HUES6 (cell line): ENCODE measurements around the gene WDR55.
"Not testable (repeated sequence)": the region's sequence is repeated elsewhere in the genome, so short reads cannot be mapped to it uniquely, and the experiment has no call there.

Source experiments
- H3K27ac ChIP-seq: 2 replicates; pipeline ENCODE4 v1.7.0; 2013; ENCODE audit warnings: low read depth, mild to moderate bottlenecking, low read length, inconsistent platforms
- H3K27me3 ChIP-seq: 2 replicates; pipeline ENCODE4 v1.6.1; 2013; ENCODE audit warnings: low read length; ENCODE audit not compliant: control insufficient read depth, insufficient read depth
- H3K36me3 ChIP-seq: 2 replicates; pipeline ENCODE4 v1.6.1; 2013; ENCODE audit warnings: low read length; ENCODE audit not compliant: control insufficient read depth, insufficient read depth
- H3K4me1 ChIP-seq: 2 replicates; pipeline ENCODE4 v1.6.1; 2013; ENCODE audit warnings: low read length; ENCODE audit not compliant: control insufficient read depth, insufficient read depth
- H3K4me3 ChIP-seq: 2 replicates; pipeline ENCODE4 v1.5.1; 2013; ENCODE audit warnings: low read depth, low read length
- H3K9ac ChIP-seq: one replicate; pipeline ENCODE4 v1.6.1; 2013; ENCODE audit warnings: mild to moderate bottlenecking, low read length
- H3K9me3 ChIP-seq: 2 replicates; pipeline ENCODE4 v1.6.1; 2013; ENCODE audit warnings: low read depth, low read length; ENCODE audit not compliant: control insufficient read depth, insufficient read depth

Gene WDR55

DNA sequence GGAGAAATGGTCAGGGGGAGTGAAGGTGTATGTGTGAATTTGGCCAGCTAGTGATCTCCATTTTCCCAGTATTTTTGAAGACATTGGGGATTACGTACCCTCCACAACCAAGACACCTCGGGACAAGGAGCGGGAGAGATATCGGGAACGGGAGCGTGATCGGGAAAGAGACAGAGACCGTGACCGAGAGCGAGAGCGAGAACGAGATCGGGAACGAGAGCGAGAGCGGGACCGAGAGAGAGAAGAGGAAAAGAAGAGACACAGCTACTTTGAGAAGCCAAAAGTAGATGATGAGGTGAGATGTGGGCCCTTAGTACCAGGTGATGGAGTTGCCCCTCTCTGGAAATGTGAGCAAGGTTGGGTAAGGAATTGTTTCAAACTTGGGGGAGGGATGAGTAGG, 5.8 kb upstream of the WDR55 start:
- H3K4me3 ChIP-seq = no peak overlapping the region
- peaks cover 88% of the 10 kb centered on the region for H3K36me3 ChIP-seq
- no peak overlapping the region for H3K27ac ChIP-seq
- H3K27me3 ChIP-seq = no peaks in the 10 kb centered on the region
- no peaks in the 10 kb centered on the region for H3K9me3 ChIP-seq
- no peaks in the 10 kb centered on the region for H3K4me1 ChIP-seq
- H3K9ac ChIP-seq = no peak overlapping the region

DNA sequence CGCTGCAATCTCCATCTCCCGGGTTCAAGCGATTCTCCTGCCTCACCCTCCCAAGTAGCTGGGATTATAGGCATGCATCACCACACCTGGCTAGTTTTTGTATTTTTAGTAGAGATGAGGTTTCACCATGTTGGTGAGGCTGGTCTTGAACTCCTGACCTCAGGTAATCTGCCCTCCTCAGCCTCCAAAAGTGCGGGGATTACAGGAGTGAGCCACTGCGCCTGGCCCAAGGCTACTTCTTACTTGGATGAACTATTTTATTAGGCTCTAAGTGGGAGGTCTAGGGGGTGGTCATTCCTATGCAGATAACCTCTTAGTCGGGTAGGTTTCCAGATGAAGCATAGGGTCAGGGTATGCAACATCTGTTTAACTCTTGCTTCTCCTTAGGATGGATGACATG, 4.3 kb upstream of the WDR55 start:
- not testable (repeated sequence) for H3K4me3 ChIP-seq, H3K4me1 ChIP-seq, H3K27ac ChIP-seq, H3K27me3 ChIP-seq, H3K9me3 ChIP-seq, H3K9ac ChIP-seq
- H3K36me3 ChIP-seq = peaks cover 73% of the 10 kb centered on the region

DNA sequence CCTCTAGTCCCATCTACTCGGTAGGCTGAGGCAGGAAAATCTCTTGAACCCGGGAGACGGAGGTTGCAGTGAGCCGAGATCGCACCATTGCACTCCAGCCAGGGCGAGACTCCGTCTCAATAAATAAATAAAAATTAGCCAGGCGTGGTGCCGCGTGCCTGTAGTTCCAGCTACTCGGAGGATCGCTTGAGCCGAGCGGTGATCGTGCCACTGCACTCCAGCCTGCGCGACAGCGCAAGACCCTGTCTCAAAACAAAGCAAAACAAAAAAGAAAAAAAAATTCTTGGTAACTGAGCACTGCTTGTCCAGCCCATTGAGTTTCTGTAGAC, 710 bp upstream of the WDR55 start:
- peak overlapping the region; percentile 81 for H3K9ac ChIP-seq
- H3K4me1 ChIP-seq = no peaks in the 10 kb centered on the region
- no peaks in the 10 kb centered on the region for H3K27me3 ChIP-seq
- no peak overlapping the region; the same call in 1 of the 2 replicates for H3K27ac ChIP-seq
- peaks cover 59% of the 10 kb centered on the region for H3K36me3 ChIP-seq
- H3K4me3 ChIP-seq = peak overlapping the region; percentile 64
- no peaks in the 10 kb centered on the region for H3K9me3 ChIP-seq

DNA sequence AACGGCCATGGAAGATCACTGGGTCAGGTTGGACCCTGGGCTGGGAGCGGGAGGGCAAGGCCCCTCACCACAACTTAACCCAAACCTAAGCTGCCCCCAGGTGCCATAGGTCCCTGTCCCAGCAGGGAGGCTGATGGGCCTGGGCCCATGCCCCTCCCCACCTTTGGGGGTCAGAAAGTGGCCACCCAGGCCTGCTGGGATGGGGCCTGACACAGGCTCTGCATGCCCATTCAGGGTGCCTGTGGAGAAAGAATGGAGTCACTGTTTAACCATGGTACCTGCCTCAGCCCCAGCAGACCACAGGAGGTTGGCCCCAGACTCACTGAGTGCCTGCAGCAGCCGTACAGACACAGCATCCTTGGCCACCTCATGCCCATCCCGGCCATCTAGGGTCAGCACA, 6.3 kb downstream of the WDR55 start:
- peaks cover 76% of the 10 kb centered on the region for H3K36me3 ChIP-seq
- not testable (repeated sequence) for H3K4me1 ChIP-seq, H3K27me3 ChIP-seq, H3K4me3 ChIP-seq, H3K9ac ChIP-seq, H3K9me3 ChIP-seq, H3K27ac ChIP-seq

DNA sequence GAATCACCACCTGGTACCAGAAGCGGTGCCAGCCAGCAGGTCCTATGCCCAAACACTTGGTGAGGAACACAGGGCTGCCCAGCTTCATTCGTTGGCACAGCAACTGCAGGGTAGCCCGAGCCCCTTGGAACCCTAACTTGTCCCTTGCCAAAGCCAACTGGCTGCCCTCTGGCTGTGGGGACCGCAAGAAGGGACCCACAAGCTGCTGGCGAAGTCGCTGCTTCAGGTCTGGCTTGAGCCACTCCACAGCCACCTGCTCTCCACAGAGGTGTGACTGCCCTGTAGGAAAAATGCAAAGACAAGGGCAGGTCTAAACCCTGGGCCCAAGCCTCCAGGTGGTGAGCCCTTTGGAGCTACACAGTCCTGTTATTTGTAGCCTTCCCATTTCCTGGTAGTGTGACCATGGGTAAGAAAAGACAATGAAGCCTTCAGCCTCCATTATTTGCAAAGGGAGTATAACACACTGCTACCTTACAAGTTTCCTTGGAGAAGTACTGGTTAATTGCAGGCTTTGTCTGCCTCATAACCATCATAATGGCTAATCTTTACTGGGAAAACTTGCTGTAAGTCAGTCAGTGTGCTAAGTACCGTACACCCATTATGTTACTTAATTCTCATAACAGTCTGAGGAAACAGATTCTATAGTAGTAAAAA, 6.9 kb downstream of the WDR55 start:
- no peaks in the 10 kb centered on the region for H3K27me3 ChIP-seq
- H3K36me3 ChIP-seq = peaks cover 82% of the 10 kb centered on the region
- 0 out of 2 replicates have a peak, but pooled peaks cover 4% of the 10 kb centered on the region for H3K4me1 ChIP-seq
- H3K4me3 ChIP-seq = no peak overlapping the region
- H3K27ac ChIP-seq = no peak overlapping the region
- no peak overlapping the region for H3K9ac ChIP-seq
- H3K9me3 ChIP-seq = no peaks in the 10 kb centered on the region

DNA sequence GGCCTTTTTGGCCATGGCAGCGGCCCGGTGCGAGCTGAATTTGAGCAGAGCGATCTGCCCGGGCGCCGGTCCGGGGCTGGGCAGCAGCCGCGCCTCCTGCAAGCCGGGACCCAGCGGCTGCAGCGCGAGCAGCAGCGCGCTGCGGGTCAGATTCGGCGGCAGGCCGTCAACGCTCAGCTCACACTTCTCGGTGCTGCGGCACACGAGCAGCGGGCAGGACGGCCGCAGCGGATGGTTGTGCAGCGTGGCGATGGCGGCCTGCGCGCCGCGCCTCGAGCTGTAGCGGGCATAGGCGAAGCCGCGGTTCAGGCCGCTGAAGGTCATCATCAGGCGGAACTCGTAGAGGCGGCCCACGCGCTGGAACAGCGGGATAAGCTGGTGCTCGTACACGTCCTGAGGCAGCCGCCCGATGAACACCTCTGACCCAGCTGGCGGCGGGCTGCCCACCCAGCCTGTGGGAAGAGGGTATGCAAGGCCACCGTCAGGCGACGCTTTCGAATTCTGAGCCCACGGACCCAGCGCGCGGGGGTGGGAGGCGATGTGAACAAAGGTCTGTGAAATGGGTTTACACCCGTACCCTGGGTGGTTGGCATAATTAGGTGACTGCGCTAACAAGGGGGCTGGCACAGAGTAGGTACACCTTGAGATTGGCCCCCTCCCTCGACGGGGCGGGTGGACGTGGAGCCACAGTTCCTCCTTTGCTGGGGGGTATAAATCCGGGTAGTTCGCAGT, 7.9 kb downstream of the WDR55 start:
- Histone ChIP-seq H3K36me3 (peaks cover 88% of the 10 kb centered on the region), H3K27me3 (no peaks in the 10 kb centered on the region), H3K9me3 (no peaks in the 10 kb centered on the region), H3K4me1 (0 out of 2 replicates have a peak, but pooled peaks cover 4% of the 10 kb centered on the region), H3K9ac (peak overlapping the region; percentile 26), H3K4me3 (peak overlapping the region; percentile 45), H3K27ac (0 out of 2 replicates have a peak overlapping the region, but pooled peaks have one; percentile 50)

DNA sequence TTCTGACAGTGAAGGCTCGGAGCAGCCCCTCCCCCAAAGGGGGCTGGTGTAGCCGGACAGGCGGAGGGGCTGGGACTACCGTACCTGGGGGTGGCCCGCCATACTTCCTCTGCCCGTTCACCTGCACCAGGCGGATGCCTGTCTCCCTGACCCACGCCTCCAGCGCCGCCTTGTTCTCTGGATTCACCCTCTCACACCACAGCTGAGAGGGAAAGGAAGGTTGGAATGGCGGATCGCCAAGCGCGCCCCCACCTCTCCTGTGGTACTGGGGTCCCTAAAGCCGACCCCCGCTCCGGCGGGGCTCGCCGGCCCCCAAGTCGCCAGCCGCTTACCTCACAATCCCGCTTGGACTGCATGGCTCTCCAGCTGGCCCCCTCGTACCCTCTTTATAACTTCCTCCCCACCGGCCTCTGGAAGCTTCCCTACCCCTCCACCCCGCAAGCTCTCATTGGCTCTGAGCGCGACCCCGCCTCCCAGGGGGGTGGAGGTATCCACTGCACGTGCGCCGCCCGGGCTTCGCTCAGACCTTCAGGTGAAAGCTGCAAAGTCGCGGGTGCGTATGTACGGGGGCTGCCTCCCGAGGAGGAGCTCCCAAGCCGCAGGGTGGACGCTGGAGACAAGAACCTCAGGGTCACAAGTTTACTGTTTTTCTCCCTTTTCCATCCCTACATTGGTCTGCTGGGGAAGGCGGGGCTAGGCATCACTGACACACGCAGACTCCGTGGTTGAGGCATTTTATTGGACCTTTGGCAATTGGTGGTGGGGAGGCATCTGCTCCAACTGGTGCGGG, 8.7 kb downstream of the WDR55 start, which contains the start of gene DND1:
TSS of gene DND1 (minus strand) at position 390 of the 790 bp plus-strand sequence. CDS start at position 356, 34 bp downstream.
- peak within 1 kb of the TSS; percentile 45 for H3K4me3 ChIP-seq
- 0 out of 2 replicates have a peak, but pooled peaks cover 4% of the 10 kb centered on the region for H3K4me1 ChIP-seq
- H3K9ac ChIP-seq = peak within 1 kb of the TSS; percentile 26
- no peaks in the 10 kb centered on the region for H3K27me3 ChIP-seq
- peaks cover 88% of the 10 kb centered on the region for H3K36me3 ChIP-seq
- H3K27ac ChIP-seq = 0 out of 2 replicates have a peak within 1 kb of the TSS, but pooled peaks have one; percentile 50
- H3K9me3 ChIP-seq = no peaks in the 10 kb centered on the region

DNA sequence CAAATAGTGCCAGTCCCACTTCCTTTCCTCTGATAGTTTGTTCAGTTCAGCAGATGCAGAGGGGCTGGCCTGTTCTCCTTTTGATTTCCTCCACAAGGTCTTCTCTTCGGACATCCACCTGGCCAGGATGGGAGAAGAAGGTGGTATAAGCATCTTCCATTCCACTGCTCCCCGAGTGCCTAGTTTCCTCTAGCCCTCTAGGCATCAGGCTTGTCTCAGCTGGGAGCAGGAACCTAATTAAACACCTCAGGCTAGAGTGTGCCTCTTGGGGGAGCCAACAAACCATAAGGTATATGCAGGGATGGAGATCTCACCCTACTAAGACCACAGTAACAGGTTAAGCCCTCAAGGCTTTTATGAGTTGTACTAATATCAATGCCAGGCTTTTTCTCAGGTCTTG, 9.5 kb downstream of the WDR55 start:
- Histone ChIP-seq H3K27ac (no peak overlapping the region), H3K36me3 (peaks cover 85% of the 10 kb centered on the region)

DNA sequence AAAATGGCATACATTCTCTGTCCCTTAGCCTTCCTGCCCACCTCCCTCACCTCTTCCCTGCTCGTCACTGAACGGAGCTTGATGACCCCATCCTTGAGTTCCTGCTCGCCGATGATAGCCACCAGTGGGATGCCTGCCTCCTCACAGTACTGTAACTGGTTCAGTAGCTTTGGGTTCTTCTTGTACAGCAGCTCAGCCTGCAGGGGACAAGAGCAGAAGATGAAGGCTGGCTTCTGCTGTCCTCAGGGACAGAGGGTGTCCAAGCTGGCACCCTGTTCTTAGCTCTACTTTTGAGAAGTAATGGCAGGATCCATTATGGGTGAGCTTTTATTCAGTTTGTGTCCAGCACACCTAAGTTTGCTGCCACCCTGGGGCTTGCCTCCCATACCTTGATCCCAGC, 9.9 kb downstream of the WDR55 start:
- H3K9me3 ChIP-seq = no peaks in the 10 kb centered on the region
- no peak overlapping the region for H3K4me3 ChIP-seq
- 0 out of 2 replicates have a peak, but pooled peaks cover 4% of the 10 kb centered on the region for H3K4me1 ChIP-seq
- H3K27ac ChIP-seq = no peak overlapping the region
- no peaks in the 10 kb centered on the region for H3K27me3 ChIP-seq
- H3K9ac ChIP-seq = no peak overlapping the region
- H3K36me3 ChIP-seq = peaks cover 85% of the 10 kb centered on the region

More for the DNA sequence above, 9.5 kb downstream of the WDR55 start:
- H3K4me3 ChIP-seq = no peak overlapping the region
- no peak overlapping the region for H3K9ac ChIP-seq
- H3K4me1 ChIP-seq = 0 out of 2 replicates have a peak, but pooled peaks cover 4% of the 10 kb centered on the region
- H3K27me3 ChIP-seq = no peaks in the 10 kb centered on the region
- no peaks in the 10 kb centered on the region for H3K9me3 ChIP-seq

DNA sequence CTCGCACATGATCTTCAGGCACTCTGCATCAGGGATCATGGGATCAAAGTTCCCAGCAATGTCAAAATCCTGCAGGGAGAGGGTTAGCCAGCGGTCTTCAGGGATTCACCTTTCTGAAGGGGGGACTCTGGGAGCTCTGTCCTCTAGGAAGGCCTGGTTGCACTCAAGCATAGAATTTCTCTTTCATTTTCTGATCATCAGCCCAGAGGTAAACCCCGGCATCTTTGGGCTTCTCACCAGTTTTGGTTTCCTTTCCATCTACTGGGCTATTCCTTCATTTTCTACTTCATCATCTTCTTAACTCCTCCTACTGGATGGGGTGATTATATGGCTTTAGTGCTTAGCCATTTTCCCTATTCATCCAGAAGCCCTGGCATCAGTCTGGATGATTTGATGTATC, 13.2 kb downstream of the WDR55 start:
- H3K4me3 ChIP-seq = no peak overlapping the region
- no peaks in the 10 kb centered on the region for H3K4me1 ChIP-seq
- H3K36me3 ChIP-seq = peaks cover 81% of the 10 kb centered on the region
- H3K27ac ChIP-seq = no peak overlapping the region
- no peaks in the 10 kb centered on the region for H3K9me3 ChIP-seq
- no peaks in the 10 kb centered on the region for H3K27me3 ChIP-seq
- H3K9ac ChIP-seq = no peak overlapping the region

DNA sequence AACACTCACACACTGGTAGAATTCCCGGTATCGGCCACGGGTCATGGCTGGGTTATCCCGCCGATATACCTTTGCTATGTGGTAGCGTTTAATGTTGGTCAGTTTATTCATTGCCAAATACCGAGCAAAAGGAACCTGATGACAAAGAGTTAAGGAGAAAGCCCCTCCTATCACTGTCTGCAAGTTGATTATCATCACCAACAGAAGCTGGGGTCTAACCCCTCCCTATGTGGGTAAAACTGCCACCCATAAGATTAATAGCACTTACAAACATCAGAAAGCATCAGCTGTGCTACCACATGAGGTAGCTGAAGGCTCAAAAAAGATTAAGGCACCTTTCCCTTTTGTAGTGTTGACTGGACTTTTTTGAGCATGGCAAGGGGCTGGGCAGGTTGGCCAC, 14.3 kb downstream of the WDR55 start:
- no peaks in the 10 kb centered on the region for H3K9me3 ChIP-seq
- no peaks in the 10 kb centered on the region for H3K4me1 ChIP-seq
- H3K4me3 ChIP-seq = no peak overlapping the region
- H3K36me3 ChIP-seq = peaks cover 74% of the 10 kb centered on the region
- H3K27ac ChIP-seq = no peak overlapping the region
- no peak overlapping the region for H3K9ac ChIP-seq
- H3K27me3 ChIP-seq = no peaks in the 10 kb centered on the region
